ENCODE measurements around the gene ARHGEF19. TPM values are rescaled to one million over a fixed set of nuclear protein-coding genes. Genes with fewer than 3 reads are reported as not detected.

ARHGEF19 gene
- total and polyA plus RNA-seq, 2 of the 13 experiments (the other 11 are each of a cell fraction or from before 2014, with no cell fraction given) = 1.7 to 1.8 TPM

- 0 out of 2 replicates have a peak, but pooled peaks have one; percentile 29 for TF ChIP-seq NRL (CRISPR knock-in tag; IDR thresholded peaks at IDR 0.05; ENCODE audit: borderline replicate concordance)
- peak; percentile 45; the same call in 1 of the 2 replicates for TF ChIP-seq PAXIP1 (CRISPR knock-in tag; conservative IDR thresholded peaks at IDR 0.05)
- TF ChIP-seq ZNF260 (CRISPR knock-in tag; IDR thresholded peaks at IDR 0.05; ENCODE audit: borderline replicate concordance, low read depth) = no peak
- no peak; the same call in 1 of the 2 replicates for TF ChIP-seq CREBL2 (CRISPR knock-in tag; IDR thresholded peaks at IDR 0.05; ENCODE audit: borderline replicate concordance)
- no peak for TF ChIP-seq HHEX (CRISPR knock-in tag; IDR thresholded peaks at IDR 0.05)
- no peak for TF ChIP-seq RELA (CRISPR knock-in tag; IDR thresholded peaks at IDR 0.05)
- no peak for TF ChIP-seq GRHL1 (CRISPR knock-in tag; conservative IDR thresholded peaks at IDR 0.05)
- no peak for TF ChIP-seq ZNF572 (CRISPR knock-in tag; IDR thresholded peaks at IDR 0.05)
- TF ChIP-seq SP1 (IDR thresholded peaks at IDR 0.05) = no peak
- TF ChIP-seq SP1 (CRISPR knock-in tag; IDR thresholded peaks at IDR 0.05) = peak; percentile 36; the same call in 1 of the 2 replicates
- TF ChIP-seq ELF1 (CRISPR knock-in tag; IDR thresholded peaks at IDR 0.05) = peak; percentile 45; the same call in 1 of the 2 replicates
- TF ChIP-seq SP4 (CRISPR knock-in tag; IDR thresholded peaks at IDR 0.05) = peak; percentile 70; the same call in 1 of the 2 replicates
- no peak; the same call in none of the 2 replicates for TF ChIP-seq HBP1 (CRISPR knock-in tag; IDR thresholded peaks at IDR 0.05; ENCODE audit: low read depth)
- no peak for TF ChIP-seq ZZZ3 (CRISPR knock-in tag; IDR thresholded peaks at IDR 0.05; ENCODE audit: borderline replicate concordance)
- TF ChIP-seq ZNF644 (CRISPR knock-in tag; IDR thresholded peaks at IDR 0.05; ENCODE audit: low read depth) = no peak
- TF ChIP-seq ZNF3 (CRISPR knock-in tag; IDR thresholded peaks at IDR 0.05) = no peak
- TF ChIP-seq SKIL (CRISPR knock-in tag; IDR thresholded peaks at IDR 0.05; ENCODE audit: borderline replicate concordance) = no peak
- no peak; the same call in 2 of the 3 replicates for TF ChIP-seq MXI1 (IDR thresholded peaks at IDR 0.05; ENCODE audit: borderline replicate concordance, low read depth, low read length)
- no peak for TF ChIP-seq ZNF556 (CRISPR knock-in tag; IDR thresholded peaks at IDR 0.05; ENCODE audit: borderline replicate concordance)
- no peak for TF ChIP-seq MBD4 (IDR thresholded peaks at IDR 0.05; ENCODE audit: borderline replicate concordance, low read length)
Measured at GRCh38 chr1:16155537-16156410, 56.7 kb downstream of the ARHGEF19 start, which contains the start of gene EPHA2 (continued).

All from HepG2 (cell line).